Measurements from ENCODE around the gene USP44.

Gene USP44

GRCh38 chr12:95513599-95513998 is 37.7 kb downstream of the USP44 start:
- no peak overlapping the region for H3K4me3 ChIP-seq (ENCODE audit: low read depth, low read length)
- CTCF ChIA-PET: interaction anchor here (1.0 to 1.9 kb wide), 3 partner anchors 16 to 177 kb away, joined by 3 to 7 read pairs (median 6); no protein-coding TSS in a partner anchor
- POLR2A ChIA-PET: no interaction called here
- no peak for TF ChIP-seq CTCF (IDR thresholded peaks at IDR 0.05; ENCODE audit: insufficient read depth, low read length, missing control alignments)
- DNase-seq (ENCODE audit: low read depth, low spot score): no peak

GRCh38 chr12:95511977-95512376 is 39.3 kb downstream of the USP44 start:
- DNase-seq (ENCODE audit: low read depth, low spot score): no peak
- ChIA-PET POLR2A (no interaction called here), CTCF (no interaction called here)
- TF ChIP-seq CTCF (IDR thresholded peaks at IDR 0.05; ENCODE audit: insufficient read depth, low read length, missing control alignments): no peak
- no peak overlapping the region for H3K4me3 ChIP-seq (ENCODE audit: low read depth, low read length)

- POLR2A ChIA-PET: no interaction called here
- no peak for DNase-seq (ENCODE audit: low read depth, low spot score)
- H3K4me3 ChIP-seq (ENCODE audit: low read depth, low read length): no peak overlapping the region
- CTCF ChIA-PET: interaction anchor here (1.1 kb wide), 2 partner anchors 9 to 33 kb away, joined by 3 read pairs; no protein-coding TSS in a partner anchor
- TF ChIP-seq CTCF (IDR thresholded peaks at IDR 0.05; ENCODE audit: insufficient read depth, low read length, missing control alignments): no peak
These were observed 42.0 kb downstream of the USP44 start for GRCh38 chr12:95509300-95509699.

GRCh38 chr12:95506707-95507523 is 44.4 kb downstream of the USP44 start:
- ChIA-PET CTCF (interaction anchor here (0.6 kb wide), 1 partner anchor 341 kb away, joined by 3 read pairs; no protein-coding TSS in a partner anchor), POLR2A (no interaction called here)
- H3K4me3 ChIP-seq (ENCODE audit: low read depth, low read length): no peak overlapping the region
- no peak for TF ChIP-seq CTCF (IDR thresholded peaks at IDR 0.05; ENCODE audit: insufficient read depth, low read length, missing control alignments)
- no peak for DNase-seq (ENCODE audit: low read depth, low spot score)

GRCh38 chr12:95505039-95505438 is 46.2 kb downstream of the USP44 start:
- no peak for TF ChIP-seq CTCF (IDR thresholded peaks at IDR 0.05; ENCODE audit: insufficient read depth, low read length, missing control alignments)
- ChIA-PET CTCF (no interaction called here), POLR2A (no interaction called here)
- no peak for DNase-seq (ENCODE audit: low read depth, low spot score)
- H3K4me3 ChIP-seq (ENCODE audit: low read depth, low read length): no peak overlapping the region

- POLR2A ChIA-PET: no interaction called here
- CTCF ChIA-PET: no interaction called here
These were observed 47.1 kb downstream of the USP44 start for GRCh38 chr12:95504140-95504539.

More at GRCh38 chr12:95504140-95504539, 47.1 kb downstream of the USP44 start:
- DNase-seq (ENCODE audit: low read depth, low spot score): no peak
- no peak overlapping the region for H3K4me3 ChIP-seq (ENCODE audit: low read depth, low read length)
- no peak for TF ChIP-seq CTCF (IDR thresholded peaks at IDR 0.05; ENCODE audit: insufficient read depth, low read length, missing control alignments)

All from AG04449 (cell line).